ENCODE measurements around the gene MTR. TPM values are rescaled to one million over a fixed set of nuclear protein-coding genes. Genes with fewer than 3 reads are reported as not detected.

The MTR gene
- total RNA-seq, 4 donors from 2014 or later = 29.7 to 43.4 (median 34.6) TPM

- Histone ChIP-seq H3K4me1 (peaks cover 17 to 78% (median 56%) of the 10 kb centered on the region in 4 donors), H3K27ac (replicated peaks in 1 of 4) (peak overlapping the region; percentile 47 to 77 (median 73)), H3K27me3 (no peaks in the 10 kb centered on the region), H3K36me3 (peaks cover 0 to 77% (median 46%) of the 10 kb centered on the region in 4 donors), H3K4me3 (no peak overlapping the region), H3K9me3 (no peaks in the 10 kb centered on the region)
- WGBS = 58% methylated on average over 2 of the region's 2 CpGs
- no peak for DNase-seq (ENCODE audit: extremely low spot score)
- intact Hi-C loops (cut with DNase I) = no loop called here
- TF ChIP-seq POLR2AphosphoS5 (IDR thresholded peaks at IDR 0.05) (no peak), CTCF (IDR thresholded peaks at IDR 0.05) (no peak), POLR2A (IDR thresholded peaks at IDR 0.05; ENCODE audit: low read depth) (no peak), EP300 (IDR thresholded peaks at IDR 0.05) (no peak)
Measured at GRCh38 chr1:236861560-236862218, 66.6 kb downstream of the MTR start.

DNA sequence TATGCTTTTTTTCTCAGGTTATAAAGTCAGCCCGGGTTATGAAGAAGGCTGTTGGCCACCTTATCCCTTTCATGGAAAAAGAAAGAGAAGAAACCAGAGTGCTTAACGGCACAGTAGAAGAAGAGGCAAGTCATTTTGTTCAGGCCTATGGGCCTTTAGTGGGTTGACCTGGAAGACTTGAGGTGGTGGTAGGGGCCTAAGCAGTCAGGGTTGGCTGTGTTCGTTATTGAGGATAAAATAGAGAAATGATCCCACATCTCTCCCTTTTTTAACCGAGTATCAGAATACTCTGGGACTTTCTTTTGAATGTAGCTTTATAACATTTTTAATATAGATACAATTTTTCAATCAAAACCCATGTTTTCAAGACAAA is 67.1 kb downstream of the MTR start:
- intact Hi-C loops (cut with DNase I) = no loop called here
- Histone ChIP-seq H3K27me3 (no peaks in the 10 kb centered on the region), H3K27ac (replicated peaks in 1 of 4) (peak overlapping the region; percentile 47 to 77 (median 73)), H3K9me3 (no peaks in the 10 kb centered on the region), H3K4me1 (peaks cover 17 to 78% (median 56%) of the 10 kb centered on the region in 4 donors), H3K36me3 (peaks cover 0 to 76% (median 48%) of the 10 kb centered on the region in 4 donors), H3K4me3 (no peak overlapping the region)
- DNase-seq (ENCODE audit: extremely low spot score) = no peak
- WGBS = 93% methylated on average over 4 of the region's 4 CpGs
- no peak for TF ChIP-seq EP300 (IDR thresholded peaks at IDR 0.05)
- TF ChIP-seq POLR2A (IDR thresholded peaks at IDR 0.05; ENCODE audit: low read depth) = no peak
- no peak for TF ChIP-seq CTCF (IDR thresholded peaks at IDR 0.05)

GRCh38 chr1:236862615-236863211 is 67.6 kb downstream of the MTR start:
- no peak for DNase-seq (ENCODE audit: extremely low spot score)
- H3K27me3 ChIP-seq = no peaks in the 10 kb centered on the region
- peaks cover 0 to 74% (median 47%) of the 10 kb centered on the region in 4 donors for H3K36me3 ChIP-seq
- peaks cover 17 to 78% (median 56%) of the 10 kb centered on the region in 4 donors for H3K4me1 ChIP-seq
- TF ChIP-seq EP300 (IDR thresholded peaks at IDR 0.05) = no peak
- no peak for TF ChIP-seq CTCF (IDR thresholded peaks at IDR 0.05)
- TF ChIP-seq POLR2A (IDR thresholded peaks at IDR 0.05; ENCODE audit: low read depth) = no peak
- no peak for TF ChIP-seq POLR2AphosphoS5 (IDR thresholded peaks at IDR 0.05)
- no peak overlapping the region for H3K4me3 ChIP-seq
- H3K27ac ChIP-seq (replicated peaks in 1 of 4) = peak overlapping the region; percentile 47 to 77 (median 73)
- WGBS = 71% methylated on average over 4 of the region's 5 CpGs
- intact Hi-C loops (cut with DNase I) = no loop called here
- H3K9me3 ChIP-seq = no peaks in the 10 kb centered on the region

DNA sequence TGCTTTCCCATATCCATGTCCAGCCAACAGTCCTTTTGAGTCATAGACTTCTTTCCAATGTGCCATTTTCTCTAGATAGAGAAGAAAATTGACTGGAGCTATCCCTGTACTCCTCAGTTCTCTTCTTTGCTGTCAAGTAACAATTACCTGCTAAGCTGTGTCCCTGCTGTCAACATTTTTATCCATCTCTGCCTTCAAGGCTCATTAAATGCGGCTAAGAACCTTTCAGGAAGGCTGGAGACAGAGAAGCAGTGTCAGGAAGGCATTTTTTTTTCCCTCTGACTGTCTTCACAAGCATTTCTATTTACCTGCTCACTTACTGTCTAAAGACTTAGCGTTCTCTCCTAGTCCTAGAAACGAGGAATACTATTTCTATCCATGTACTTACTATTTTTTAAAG is 69.1 kb downstream of the MTR start:
- Histone ChIP-seq H3K27me3 (no peaks in the 10 kb centered on the region), H3K4me3 (no peak overlapping the region), H3K36me3 (peaks cover 0 to 72% (median 43%) of the 10 kb centered on the region in 4 donors), H3K9me3 (no peaks in the 10 kb centered on the region), H3K27ac (replicated peaks in 1 of 4) (peak overlapping the region; percentile 59 to 77 (median 73)), H3K4me1 (peaks cover 17 to 67% (median 56%) of the 10 kb centered on the region in 4 donors)
- TF ChIP-seq POLR2AphosphoS5 (IDR thresholded peaks at IDR 0.05) = no peak
- no peak for TF ChIP-seq CTCF (IDR thresholded peaks at IDR 0.05)
- no peak for TF ChIP-seq POLR2A (IDR thresholded peaks at IDR 0.05; ENCODE audit: low read depth)
- no peak for TF ChIP-seq EP300 (IDR thresholded peaks at IDR 0.05)
- 94% methylated on average over 3 of the region's 3 CpGs for WGBS
- DNase-seq (ENCODE audit: extremely low spot score) = no peak
- intact Hi-C loops (cut with DNase I) = no loop called here
